Karpas-422 (cell line): Measurements from ENCODE around the gene APOM. TPM values are rescaled to one million over a fixed set of nuclear protein-coding genes. Genes with fewer than 3 reads are reported as not detected.
A peak's percentile ranks its signal among the peaks of the same experiment; 100 is the strongest.

Experiments used
- small RNA-seq: library from RNA; depleted of rRNA; stranded (forward); fragments of <200 nt; gene quantifications from one replicate; pipeline ENCODE3, GENCODE V24; 2014
- total RNA-seq: library from RNA; depleted of rRNA; stranded (reverse); fragments of >200 nt; shearing (Covaris generic); gene quantifications from 2 replicates; pipeline ENCODE4 v1.2.3, GENCODE V29; 2014; ENCODE audit warnings: low replicate concordance; rRNA removed

Gene APOM
- total RNA-seq, 1 experiment from 2014 or later = 6.7 TPM

Small RNA genes lying within 50 kb of the gene (small RNA-seq; reads per million reads assigned to genes)
- gene MIR4646 (not detected), gene MIR6832 (not detected), gene RF00019 (not detected), gene SNORA38 (29.1 reads per million, percentile 98 among the genes with 10 or more reads in this experiment), gene UQCRHP1 (not detected)

Other genes starting within 250 kb of the APOM start
- 13.2 and 15.7 TPM in 2 replicates for gene MICB, start 157.7 kb upstream of the APOM start, total RNA-seq
- not detected in 2 replicates for gene MCCD1, start 126.9 kb upstream of the APOM start, total RNA-seq
- 412 and 561 TPM in 2 replicates for gene DDX39B, start 113.9 kb upstream of the APOM start, total RNA-seq
- gene ATP6V1G2, start 109.3 kb upstream of the APOM start, total RNA-seq = 15.2 and 34.9 TPM in 2 replicates
- 21.8 and 46.1 TPM in 2 replicates for gene NFKBIL1, start 108.3 kb upstream of the APOM start, total RNA-seq
- gene LTA, start 83.6 kb upstream of the APOM start, total RNA-seq = 71.1 and 128 TPM in 2 replicates
- gene TNF, start 80.3 kb upstream of the APOM start, total RNA-seq = 223 and 233 TPM in 2 replicates
- 74.1 and 241 TPM in 2 replicates for gene LTB, start 73.5 kb upstream of the APOM start, total RNA-seq
- gene LST1, start 69.6 kb upstream of the APOM start, total RNA-seq = 5.1 and 6.6 TPM in 2 replicates
- not detected in 2 replicates for gene NCR3, start 62.9 kb upstream of the APOM start, total RNA-seq
- gene AIF1, start 40.7 kb upstream of the APOM start, total RNA-seq = 0.76 TPM in 1 of 2 replicates, not detected in the other
- 123 and 147 TPM in 2 replicates for gene PRRC2A, start 35.2 kb upstream of the APOM start, total RNA-seq
- gene BAG6, start 3.2 kb upstream of the APOM start, total RNA-seq = 145 and 229 TPM in 2 replicates
- gene C6orf47, start 4.9 kb downstream of the APOM start, total RNA-seq = 13.8 and 35.6 TPM in 2 replicates
- 18.6 and 26.2 TPM in 2 replicates for gene GPANK1, start 9.1 kb downstream of the APOM start, total RNA-seq
- gene CSNK2B, start 10.2 kb downstream of the APOM start, total RNA-seq = 178 and 212 TPM in 2 replicates
- 3.4 and 7.3 TPM in 2 replicates for gene LY6G5B, start 14.1 kb downstream of the APOM start, total RNA-seq
- 0.51 TPM in 1 of 2 replicates, not detected in the other for gene LY6G5C, start 25.2 kb downstream of the APOM start, total RNA-seq
- gene ABHD16A, start 47.4 kb downstream of the APOM start, total RNA-seq = 55.6 and 92.1 TPM in 2 replicates
- gene LY6G6F, start 51.0 kb downstream of the APOM start, total RNA-seq = not detected in 2 replicates
- not detected in 2 replicates for gene LY6G6D, start 59.5 kb downstream of the APOM start, total RNA-seq
- gene LY6G6C, start 65.9 kb downstream of the APOM start, total RNA-seq = not detected in 2 replicates
- gene MPIG6B, start 67.5 kb downstream of the APOM start, total RNA-seq = not detected in 2 replicates
- gene DDAH2, start 73.4 kb downstream of the APOM start, total RNA-seq = 13.3 and 24.0 TPM in 2 replicates
- gene CLIC1, start 80.6 kb downstream of the APOM start, total RNA-seq = 385 and 405 TPM in 2 replicates
- gene MSH5, start 84.1 kb downstream of the APOM start, total RNA-seq = 30.5 and 58.4 TPM in 2 replicates
- gene SAPCD1, start 106.8 kb downstream of the APOM start, total RNA-seq = 1.8 and 14.0 TPM in 2 replicates
- 0.29 and 0.34 TPM in 2 replicates for gene VWA7, start 121.4 kb downstream of the APOM start, total RNA-seq
- gene VARS1, start 139.9 kb downstream of the APOM start, total RNA-seq = 38.0 and 43.0 TPM in 2 replicates
- gene LSM2, start 151.1 kb downstream of the APOM start, total RNA-seq = 44.9 and 57.4 TPM in 2 replicates
- gene HSPA1L, start 159.4 kb downstream of the APOM start, total RNA-seq = 0.72 TPM in 1 of 2 replicates, not detected in the other
- gene HSPA1A, start 159.6 kb downstream of the APOM start, total RNA-seq = 0.32 TPM in 1 of 2 replicates, not detected in the other
- gene HSPA1B, start 171.8 kb downstream of the APOM start, total RNA-seq = 78.6 and 143 TPM in 2 replicates
- gene NEU1, start 206.9 kb downstream of the APOM start, total RNA-seq = 23.7 and 38.7 TPM in 2 replicates
- gene SLC44A4, start 223.1 kb downstream of the APOM start, total RNA-seq = not detected in 2 replicates
- gene EHMT2, start 241.8 kb downstream of the APOM start, total RNA-seq = 40.0 and 79.0 TPM in 2 replicates
- 13.3 and 26.3 TPM in 2 replicates for gene ZBTB12, start 246.2 kb downstream of the APOM start, total RNA-seq